ENCODE measurements around the gene CSNK1A1.

The CSNK1A1 gene

DNA sequence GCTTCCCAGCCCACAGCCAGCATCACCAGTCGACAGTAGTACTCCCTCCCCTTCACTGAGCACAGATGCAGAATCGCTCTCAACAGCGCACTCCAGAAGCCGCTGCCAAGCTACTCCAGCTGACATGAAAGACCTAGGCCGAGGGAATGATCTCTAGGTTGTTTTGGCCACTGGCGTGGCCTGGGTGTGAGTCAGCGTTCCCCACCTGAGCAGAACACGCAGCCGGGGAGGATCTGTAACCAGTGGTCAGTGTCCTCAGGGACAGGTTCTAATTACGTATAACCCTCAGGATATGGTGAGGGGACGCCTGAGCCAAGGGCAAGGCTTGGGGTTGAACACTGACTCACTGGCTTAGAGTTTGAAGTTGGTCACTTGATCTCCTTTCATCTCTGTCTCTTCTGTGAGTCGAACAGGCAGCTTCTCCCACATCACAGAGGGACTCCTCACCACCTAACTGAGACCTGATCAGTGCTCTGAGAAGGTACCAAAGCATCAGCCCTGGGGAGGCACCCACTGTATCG lies 95.3 kb downstream of the CSNK1A1 start:
- TF ChIP-seq TEAD4 (IDR thresholded peaks at IDR 0.05) = no peak
- no peak for TF ChIP-seq NFIC (IDR thresholded peaks at IDR 0.05)
- TF ChIP-seq, protein P1, sequence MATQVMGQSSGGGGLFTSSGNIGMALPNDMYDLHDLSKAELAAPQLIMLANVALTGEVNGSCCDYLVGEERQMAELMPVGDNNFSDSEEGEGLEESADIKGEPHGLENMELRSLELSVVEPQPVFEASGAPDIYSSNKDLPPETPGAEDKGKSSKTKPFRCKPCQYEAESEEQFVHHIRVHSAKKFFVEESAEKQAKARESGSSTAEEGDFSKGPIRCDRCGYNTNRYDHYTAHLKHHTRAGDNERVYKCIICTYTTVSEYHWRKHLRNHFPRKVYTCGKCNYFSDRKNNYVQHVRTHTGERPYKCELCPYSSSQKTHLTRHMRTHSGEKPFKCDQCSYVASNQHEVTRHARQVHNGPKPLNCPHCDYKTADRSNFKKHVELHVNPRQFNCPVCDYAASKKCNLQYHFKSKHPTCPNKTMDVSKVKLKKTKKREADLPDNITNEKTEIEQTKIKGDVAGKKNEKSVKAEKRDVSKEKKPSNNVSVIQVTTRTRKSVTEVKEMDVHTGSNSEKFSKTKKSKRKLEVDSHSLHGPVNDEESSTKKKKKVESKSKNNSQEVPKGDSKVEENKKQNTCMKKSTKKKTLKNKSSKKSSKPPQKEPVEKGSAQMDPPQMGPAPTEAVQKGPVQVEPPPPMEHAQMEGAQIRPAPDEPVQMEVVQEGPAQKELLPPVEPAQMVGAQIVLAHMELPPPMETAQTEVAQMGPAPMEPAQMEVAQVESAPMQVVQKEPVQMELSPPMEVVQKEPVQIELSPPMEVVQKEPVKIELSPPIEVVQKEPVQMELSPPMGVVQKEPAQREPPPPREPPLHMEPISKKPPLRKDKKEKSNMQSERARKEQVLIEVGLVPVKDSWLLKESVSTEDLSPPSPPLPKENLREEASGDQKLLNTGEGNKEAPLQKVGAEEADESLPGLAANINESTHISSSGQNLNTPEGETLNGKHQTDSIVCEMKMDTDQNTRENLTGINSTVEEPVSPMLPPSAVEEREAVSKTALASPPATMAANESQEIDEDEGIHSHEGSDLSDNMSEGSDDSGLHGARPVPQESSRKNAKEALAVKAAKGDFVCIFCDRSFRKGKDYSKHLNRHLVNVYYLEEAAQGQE (IDR thresholded peaks at IDR 0.05; ENCODE audit: low read depth) = no peak
- no peak for TF ChIP-seq ZBTB7A (IDR thresholded peaks at IDR 0.05; ENCODE audit: low read depth)
- TF ChIP-seq, protein P2, sequence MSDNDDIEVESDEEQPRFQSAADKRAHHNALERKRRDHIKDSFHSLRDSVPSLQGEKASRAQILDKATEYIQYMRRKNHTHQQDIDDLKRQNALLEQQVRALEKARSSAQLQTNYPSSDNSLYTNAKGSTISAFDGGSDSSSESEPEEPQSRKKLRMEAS (IDR thresholded peaks at IDR 0.05) = no peak
- no peak for TF ChIP-seq CREB1 (IDR thresholded peaks at IDR 0.05; ENCODE audit: low read depth)
- TF ChIP-seq EGR1 (IDR thresholded peaks at IDR 0.05) = no peak
- TF ChIP-seq EP300 (IDR thresholded peaks at IDR 0.05; ENCODE audit: borderline replicate concordance) = no peak
- TF ChIP-seq CEBPB (IDR thresholded peaks at IDR 0.05) = no peak
- TF ChIP-seq RAD21 (IDR thresholded peaks at IDR 0.05; ENCODE audit: low read depth) = no peak
- TF ChIP-seq TAF1 (IDR thresholded peaks at IDR 0.05; ENCODE audit: low read depth) = no peak
- TF ChIP-seq TCF12 (IDR thresholded peaks at IDR 0.05; ENCODE audit: low read depth) = no peak
- no peak for TF ChIP-seq FOXM1 (IDR thresholded peaks at IDR 0.05; ENCODE audit: borderline replicate concordance, low read depth)
- no peak for TF ChIP-seq YY1 (IDR thresholded peaks at IDR 0.05; ENCODE audit: low read depth)
- TF ChIP-seq, protein P3, sequence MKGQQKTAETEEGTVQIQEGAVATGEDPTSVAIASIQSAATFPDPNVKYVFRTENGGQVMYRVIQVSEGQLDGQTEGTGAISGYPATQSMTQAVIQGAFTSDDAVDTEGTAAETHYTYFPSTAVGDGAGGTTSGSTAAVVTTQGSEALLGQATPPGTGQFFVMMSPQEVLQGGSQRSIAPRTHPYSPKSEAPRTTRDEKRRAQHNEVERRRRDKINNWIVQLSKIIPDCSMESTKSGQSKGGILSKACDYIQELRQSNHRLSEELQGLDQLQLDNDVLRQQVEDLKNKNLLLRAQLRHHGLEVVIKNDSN (IDR thresholded peaks at IDR 0.05) = no peak

DNA sequence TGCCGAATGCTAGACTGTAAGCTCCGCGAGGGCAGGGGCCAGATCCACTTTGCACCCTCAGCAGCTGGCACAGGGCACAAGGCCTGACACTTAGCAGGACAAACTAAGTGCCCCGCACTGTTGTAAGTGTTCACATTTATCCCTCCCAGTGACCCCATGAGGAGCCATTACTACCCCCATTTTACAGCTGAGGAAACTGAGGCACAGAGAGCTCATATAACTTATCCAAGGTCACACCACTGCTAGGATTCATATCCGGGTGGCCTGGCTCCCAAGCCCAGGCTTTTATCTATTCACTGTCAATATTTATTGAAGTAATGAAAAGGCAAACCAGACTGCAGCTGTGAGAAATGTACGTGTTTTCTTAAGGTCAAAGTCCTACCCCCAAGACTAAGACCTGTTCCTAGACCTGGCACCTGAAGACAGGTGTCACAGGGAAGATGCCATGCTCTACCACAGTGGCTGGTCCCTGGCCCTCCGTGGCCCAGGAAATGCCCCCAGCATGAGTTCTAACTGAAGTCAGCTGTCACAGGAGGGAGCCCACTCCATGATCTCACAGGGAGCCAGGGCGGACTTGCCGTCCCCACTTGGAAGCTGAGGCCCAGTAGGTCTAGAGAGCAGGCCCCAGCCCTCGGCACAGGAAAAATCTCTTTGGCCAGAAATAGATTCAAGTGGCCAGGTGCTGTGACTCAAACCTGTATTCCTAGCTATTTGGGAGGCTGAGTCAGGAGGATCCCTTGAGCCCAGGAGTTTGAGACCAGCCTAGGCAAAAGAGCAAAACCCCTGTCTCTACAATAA lies 97.4 kb downstream of the CSNK1A1 start:
- TF ChIP-seq CREB1 (IDR thresholded peaks at IDR 0.05; ENCODE audit: low read depth) = no peak
- TF ChIP-seq, protein P3 (IDR thresholded peaks at IDR 0.05) = no peak
- no peak for TF ChIP-seq EP300 (IDR thresholded peaks at IDR 0.05; ENCODE audit: borderline replicate concordance)
- TF ChIP-seq NFIC (IDR thresholded peaks at IDR 0.05) = no peak
- no peak for TF ChIP-seq FOXM1 (IDR thresholded peaks at IDR 0.05; ENCODE audit: borderline replicate concordance, low read depth)
- TF ChIP-seq, protein P2 (IDR thresholded peaks at IDR 0.05) = no peak
- TF ChIP-seq TCF12 (IDR thresholded peaks at IDR 0.05; ENCODE audit: low read depth) = no peak
- no peak for TF ChIP-seq CEBPB (IDR thresholded peaks at IDR 0.05)
- no peak for TF ChIP-seq ZBTB7A (IDR thresholded peaks at IDR 0.05; ENCODE audit: low read depth)
- TF ChIP-seq TAF1 (IDR thresholded peaks at IDR 0.05; ENCODE audit: low read depth) = no peak
- TF ChIP-seq EGR1 (IDR thresholded peaks at IDR 0.05) = no peak
- TF ChIP-seq TEAD4 (IDR thresholded peaks at IDR 0.05) = no peak

DNA sequence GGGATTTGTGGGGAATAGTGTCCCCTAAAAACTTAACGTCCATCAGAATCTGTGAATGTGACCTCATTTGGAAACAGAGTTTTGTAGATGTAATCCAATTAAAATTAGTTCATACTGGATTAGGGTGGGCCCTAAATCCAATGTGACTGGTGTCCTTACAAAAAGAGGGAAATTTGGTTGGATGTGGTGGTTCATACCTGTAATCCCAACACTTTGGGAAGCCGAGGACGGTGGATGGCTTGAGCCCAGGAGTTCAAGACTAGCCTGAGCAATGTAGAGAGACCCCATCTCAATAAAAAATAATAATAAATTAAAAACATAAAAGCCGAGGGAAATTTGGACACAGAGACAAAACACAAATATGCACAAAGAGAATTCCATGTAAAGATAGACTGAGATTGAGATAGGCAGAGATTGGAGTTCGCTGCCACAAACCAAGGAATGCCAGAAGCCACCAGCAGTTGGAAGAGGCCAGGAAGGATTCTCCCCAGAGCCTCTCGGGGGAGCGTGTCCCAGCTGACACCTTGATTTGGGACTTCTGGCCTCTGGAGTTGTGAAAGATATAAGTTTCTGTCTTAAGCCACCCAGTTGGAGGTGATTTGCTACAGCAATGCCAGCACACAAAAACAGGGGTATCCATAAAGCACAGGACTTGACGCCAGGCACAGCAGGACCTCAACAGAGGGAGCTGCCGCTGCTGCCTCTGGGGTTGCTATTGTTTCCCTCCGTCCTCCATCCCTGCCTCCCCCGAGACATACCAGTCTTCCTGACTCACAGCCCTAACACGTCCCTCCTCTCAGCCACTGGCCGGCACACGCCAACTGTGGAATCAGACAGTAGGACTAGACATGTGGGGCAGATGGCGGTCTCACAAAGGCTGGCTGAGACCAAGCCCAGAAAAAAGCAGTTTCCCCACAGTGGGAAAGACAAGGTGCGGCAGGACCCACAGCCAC lies 98.3 kb downstream of the CSNK1A1 start:
- TF ChIP-seq, protein P2 (IDR thresholded peaks at IDR 0.05) = peak; percentile 30; the same call in 1 of the 2 replicates
- TF ChIP-seq, protein P3 (IDR thresholded peaks at IDR 0.05) = no peak
- TF ChIP-seq EP300 (IDR thresholded peaks at IDR 0.05; ENCODE audit: borderline replicate concordance) (peak; percentile 81), FOXM1 (IDR thresholded peaks at IDR 0.05; ENCODE audit: borderline replicate concordance, low read depth) (no peak), TCF12 (IDR thresholded peaks at IDR 0.05; ENCODE audit: low read depth) (peak; percentile 75), YY1 (IDR thresholded peaks at IDR 0.05; ENCODE audit: low read depth) (peak; percentile 63; the same call in 1 of the 2 replicates), ZBTB7A (IDR thresholded peaks at IDR 0.05; ENCODE audit: low read depth) (no peak), EGR1 (IDR thresholded peaks at IDR 0.05) (no peak), TEAD4 (IDR thresholded peaks at IDR 0.05) (peak; percentile 85), CREB1 (IDR thresholded peaks at IDR 0.05; ENCODE audit: low read depth) (no peak), TAF1 (IDR thresholded peaks at IDR 0.05; ENCODE audit: low read depth) (no peak), CEBPB (IDR thresholded peaks at IDR 0.05) (no peak), NFIC (IDR thresholded peaks at IDR 0.05) (no peak), RAD21 (IDR thresholded peaks at IDR 0.05; ENCODE audit: low read depth) (peak; percentile 23; the same call in 1 of the 2 replicates)
- TF ChIP-seq, protein P1 (IDR thresholded peaks at IDR 0.05; ENCODE audit: low read depth) = no peak

Data from Ishikawa (cell line).